HEK293 (cell line): Measurements from ENCODE around the gene COASY.

Experiments
- IKZF3 ChIP-seq: fragments of 450-650 bp; IDR thresholded peaks from 2 replicates; pipeline ENCODE4 v1.5.0; 2018; ENCODE audit warnings: missing biosample characterization, mild to moderate bottlenecking, missing genetic modification characterization, moderate library complexity
- INSM2 ChIP-seq: fragments of 450-650 bp; formaldehyde crosslinking; IDR thresholded peaks from 2 replicates; pipeline ENCODE4 v1.5.1; 2016; ENCODE audit warnings: missing biosample characterization, missing genetic modification characterization
- PRDM6 ChIP-seq: fragments of 450-650 bp; formaldehyde crosslinking; IDR thresholded peaks from 2 replicates; pipeline ENCODE4 v1.5.1; 2017; ENCODE audit warnings: missing biosample characterization, missing genetic modification characterization
- SCRT2 ChIP-seq: fragments of 450-650 bp; formaldehyde crosslinking; IDR thresholded peaks from 2 replicates; pipeline ENCODE4 v1.5.1; 2016; ENCODE audit warnings: missing biosample characterization, missing genetic modification characterization
- SP2 ChIP-seq: fragments of 450-650 bp; formaldehyde crosslinking; IDR thresholded peaks from 2 replicates; pipeline ENCODE4 v1.5.1; 2016; ENCODE audit warnings: missing biosample characterization, missing genetic modification characterization
- WT1 ChIP-seq: fragments of 450-650 bp; formaldehyde crosslinking; IDR thresholded peaks from 2 replicates; pipeline ENCODE4 v1.5.1; 2016; ENCODE audit warnings: missing biosample characterization, missing genetic modification characterization
- ZBTB48 ChIP-seq: fragments of 450-650 bp; formaldehyde crosslinking; IDR thresholded peaks from 2 replicates; pipeline ENCODE4 v1.5.1; 2016; ENCODE audit warnings: missing biosample characterization, missing genetic modification characterization
- ZFP41 ChIP-seq: fragments of 450-650 bp; formaldehyde crosslinking; IDR thresholded peaks from 2 replicates; pipeline ENCODE4 v1.5.1; 2016; ENCODE audit warnings: missing biosample characterization, missing genetic modification characterization, borderline replicate concordance
- ZNF2 ChIP-seq: fragments of 450-650 bp; formaldehyde crosslinking; IDR thresholded peaks from 2 replicates; pipeline ENCODE4 v1.5.1; 2016; ENCODE audit warnings: missing biosample characterization, missing genetic modification characterization
- ZNF214 ChIP-seq: fragments of 450-650 bp; formaldehyde crosslinking; IDR thresholded peaks from 2 replicates; pipeline ENCODE4 v1.5.1; 2017; ENCODE audit warnings: missing biosample characterization, mild to moderate bottlenecking, missing genetic modification characterization, borderline replicate concordance
- ZNF239 ChIP-seq: fragments of 450-650 bp; formaldehyde crosslinking; IDR thresholded peaks from 2 replicates; pipeline ENCODE4 v1.5.1; 2016; ENCODE audit warnings: missing biosample characterization, missing genetic modification characterization
- ZNF248 ChIP-seq: fragments of 450-650 bp; formaldehyde crosslinking; IDR thresholded peaks from 2 replicates; pipeline ENCODE4 v1.5.1; 2017; ENCODE audit warnings: missing biosample characterization, missing genetic modification characterization
- ZNF274 ChIP-seq, 2 experiments: fragments of 200-500 bp in 1 of 2; fragments of 450-650 bp in 1 of 2; sonication (Bioruptor generic) in 1 of 2; formaldehyde crosslinking in 1 of 2; IDR thresholded peaks; 2 replicates each; pipeline versions ENCODE4 v1.5.1 to v1.6.1; 2014 to 2016; ENCODE audit warnings: borderline replicate concordance in 1 of 2, inconsistent platforms in 1 of 2, low read length in 1 of 2, missing biosample characterization in 1 of 2, missing genetic modification characterization in 1 of 2
- ZNF302 ChIP-seq: fragments of 450-650 bp; formaldehyde crosslinking; IDR thresholded peaks from 2 replicates; pipeline ENCODE4 v1.5.1; 2016; ENCODE audit warnings: missing biosample characterization, missing genetic modification characterization, low read depth
- ZNF426 ChIP-seq: fragments of 450-650 bp; formaldehyde crosslinking; IDR thresholded peaks from 2 replicates; pipeline ENCODE4 v1.5.1; 2017; ENCODE audit warnings: missing biosample characterization, missing genetic modification characterization, mild to moderate bottlenecking, inconsistent platforms, moderate library complexity
- ZNF449 ChIP-seq: fragments of 450-650 bp; formaldehyde crosslinking; IDR thresholded peaks from 2 replicates; pipeline ENCODE4 v1.5.1; 2017; ENCODE audit warnings: missing biosample characterization, mild to moderate bottlenecking, missing genetic modification characterization, moderate library complexity
- ZNF488 ChIP-seq: fragments of 450-650 bp; formaldehyde crosslinking; IDR thresholded peaks from 2 replicates; pipeline ENCODE4 v1.5.1; 2016; ENCODE audit warnings: missing biosample characterization, missing genetic modification characterization
- ZNF580 ChIP-seq: fragments of 450-650 bp; formaldehyde crosslinking; IDR thresholded peaks from 2 replicates; pipeline ENCODE4 v1.5.1; 2016; ENCODE audit warnings: missing biosample characterization, missing genetic modification characterization
- ZNF585B ChIP-seq: fragments of 450-650 bp; formaldehyde crosslinking; IDR thresholded peaks from 2 replicates; pipeline ENCODE4 v1.5.1; 2016; ENCODE audit warnings: missing biosample characterization, missing genetic modification characterization
- ZNF596 ChIP-seq: fragments of 450-650 bp; IDR thresholded peaks from 2 replicates; pipeline ENCODE4 v1.5.0; 2018; ENCODE audit warnings: missing biosample characterization, mild to moderate bottlenecking, missing genetic modification characterization, moderate library complexity
- ZNF623 ChIP-seq: fragments of 450-650 bp; formaldehyde crosslinking; IDR thresholded peaks from 2 replicates; pipeline ENCODE4 v1.5.1; 2016; ENCODE audit warnings: missing biosample characterization, missing genetic modification characterization
- ZNF645 ChIP-seq: fragments of 450-650 bp; formaldehyde crosslinking; IDR thresholded peaks from 2 replicates; pipeline ENCODE4; 2016; ENCODE audit warnings: missing biosample characterization, missing genetic modification characterization
- ZNF768 ChIP-seq: fragments of 450-650 bp; formaldehyde crosslinking; IDR thresholded peaks from 2 replicates; pipeline ENCODE4 v1.5.1; 2018; ENCODE audit warnings: missing biosample characterization, mild to moderate bottlenecking, missing genetic modification characterization
- ZSCAN4 ChIP-seq: fragments of 450-650 bp; formaldehyde crosslinking; IDR thresholded peaks from 2 replicates; pipeline ENCODE4 v1.5.1; 2017; ENCODE audit warnings: missing biosample characterization, missing genetic modification characterization
- TF ChIP-seq, protein P1 (sequence below): fragments of 450-650 bp; formaldehyde crosslinking; conservative IDR thresholded peaks from 2 replicates; pipeline ENCODE4 v1.5.1; 2016; ENCODE audit warnings: low read depth, missing biosample characterization, missing genetic modification characterization

Gene COASY

GRCh38 chr17:42518755-42519545 is 43.0 kb upstream of the COASY start (continued):
- TF ChIP-seq ZSCAN4 (no peak), ZNF768 (tag by site-specific recombination) (no peak), ZNF2 (tag by site-specific recombination) (no peak), ZNF580 (tag by site-specific recombination) (no peak), ZNF645 (no peak), ZBTB48 (tag by site-specific recombination) (no peak), ZFP41 (no peak), PRDM6 (tag by site-specific recombination) (no peak), WT1 (tag by site-specific recombination) (no peak), ZNF302 (tag by site-specific recombination) (no peak), ZNF426 (tag by site-specific recombination) (no peak), INSM2 (tag by site-specific recombination) (no peak), ZNF214 (tag by site-specific recombination) (no peak), SP2 (tag by site-specific recombination) (no peak), ZNF596 (tag by site-specific recombination) (no peak), SCRT2 (tag by site-specific recombination) (peak; percentile 93), ZNF274 (IDR thresholded peaks at IDR 0.05; ENCODE audit: low read length) (no peak), ZNF274 (tag by site-specific recombination; IDR thresholded peaks at IDR 0.05; ENCODE audit: borderline replicate concordance) (no peak), ZNF449 (tag by site-specific recombination) (no peak), ZNF623 (tag by site-specific recombination) (no peak), ZNF488 (tag by site-specific recombination) (no peak), ZNF239 (tag by site-specific recombination) (no peak), ZNF585B (tag by site-specific recombination) (no peak), IKZF3 (tag by site-specific recombination) (peak; percentile 48; the same call in 1 of the 2 replicates), ZNF248 (tag by site-specific recombination) (no peak)
- TF ChIP-seq, protein P1, sequence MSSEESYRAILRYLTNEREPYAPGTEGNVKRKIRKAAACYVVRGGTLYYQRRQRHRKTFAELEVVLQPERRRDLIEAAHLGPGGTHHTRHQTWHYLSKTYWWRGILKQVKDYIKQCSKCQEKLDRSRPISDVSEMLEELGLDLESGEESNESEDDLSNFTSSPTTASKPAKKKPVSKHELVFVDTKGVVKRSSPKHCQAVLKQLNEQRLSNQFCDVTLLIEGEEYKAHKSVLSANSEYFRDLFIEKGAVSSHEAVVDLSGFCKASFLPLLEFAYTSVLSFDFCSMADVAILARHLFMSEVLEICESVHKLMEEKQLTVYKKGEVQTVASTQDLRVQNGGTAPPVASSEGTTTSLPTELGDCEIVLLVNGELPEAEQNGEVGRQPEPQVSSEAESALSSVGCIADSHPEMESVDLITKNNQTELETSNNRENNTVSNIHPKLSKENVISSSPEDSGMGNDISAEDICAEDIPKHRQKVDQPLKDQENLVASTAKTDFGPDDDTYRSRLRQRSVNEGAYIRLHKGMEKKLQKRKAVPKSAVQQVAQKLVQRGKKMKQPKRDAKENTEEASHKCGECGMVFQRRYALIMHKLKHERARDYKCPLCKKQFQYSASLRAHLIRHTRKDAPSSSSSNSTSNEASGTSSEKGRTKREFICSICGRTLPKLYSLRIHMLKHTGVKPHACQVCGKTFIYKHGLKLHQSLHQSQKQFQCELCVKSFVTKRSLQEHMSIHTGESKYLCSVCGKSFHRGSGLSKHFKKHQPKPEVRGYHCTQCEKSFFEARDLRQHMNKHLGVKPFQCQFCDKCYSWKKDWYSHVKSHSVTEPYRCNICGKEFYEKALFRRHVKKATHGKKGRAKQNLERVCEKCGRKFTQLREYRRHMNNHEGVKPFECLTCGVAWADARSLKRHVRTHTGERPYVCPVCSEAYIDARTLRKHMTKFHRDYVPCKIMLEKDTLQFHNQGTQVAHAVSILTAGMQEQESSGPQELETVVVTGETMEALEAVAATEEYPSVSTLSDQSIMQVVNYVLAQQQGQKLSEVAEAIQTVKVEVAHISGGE = no peak
